HG03175 (cell line): Measurements from ENCODE around the gene SORCS2.

Experiments used
- ATAC-seq: cut with Tn5 transposase; IDR thresholded peaks from one replicate; pipeline ENCODE4 v1.9.1; 2021; ENCODE audit warnings: mild to moderate bottlenecking, moderate library complexity; ENCODE audit not compliant: unreplicated experiment

SORCS2 gene

DNA sequence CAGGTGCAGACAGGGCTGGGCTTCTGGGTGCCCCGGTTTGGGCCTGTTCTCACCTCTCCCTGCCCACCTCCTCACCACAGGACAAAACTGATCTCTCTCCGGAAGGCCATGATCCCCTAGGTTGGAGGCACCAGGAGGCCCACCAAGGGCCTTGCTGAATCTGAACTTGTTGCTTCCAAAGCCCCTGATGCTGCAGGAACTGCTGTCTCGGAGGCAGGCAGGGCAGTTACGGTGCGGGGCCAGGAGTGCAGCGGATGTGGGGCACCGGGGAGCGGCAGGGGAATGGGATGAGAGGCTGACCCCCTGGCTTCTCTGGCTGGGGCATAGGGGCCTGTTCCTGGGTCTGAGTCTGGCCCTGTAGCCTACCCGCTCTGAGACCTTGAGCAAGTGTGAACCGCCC lies 342.8 kb downstream of the SORCS2 start:
- no peak for ATAC-seq

DNA sequence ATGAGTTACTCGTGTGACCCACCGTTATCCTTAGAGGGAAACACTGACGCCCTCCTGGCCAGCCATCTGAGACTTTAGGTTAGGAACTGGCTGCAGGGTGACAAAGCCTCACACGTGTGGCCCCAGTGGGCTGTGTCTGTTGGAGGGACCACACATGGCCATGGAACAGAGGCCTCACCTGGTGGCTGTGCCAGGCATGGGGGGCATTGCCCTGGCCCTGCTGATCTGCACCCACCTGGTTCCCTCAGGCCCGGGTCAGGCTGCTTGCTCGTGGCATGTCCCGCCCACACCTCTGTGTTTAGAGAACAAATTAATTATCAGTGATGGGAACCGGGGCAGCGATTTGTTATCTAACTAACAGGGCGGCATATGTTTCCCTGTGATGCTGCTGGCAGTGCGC lies 343.3 kb downstream of the SORCS2 start:
- no peak for ATAC-seq

DNA sequence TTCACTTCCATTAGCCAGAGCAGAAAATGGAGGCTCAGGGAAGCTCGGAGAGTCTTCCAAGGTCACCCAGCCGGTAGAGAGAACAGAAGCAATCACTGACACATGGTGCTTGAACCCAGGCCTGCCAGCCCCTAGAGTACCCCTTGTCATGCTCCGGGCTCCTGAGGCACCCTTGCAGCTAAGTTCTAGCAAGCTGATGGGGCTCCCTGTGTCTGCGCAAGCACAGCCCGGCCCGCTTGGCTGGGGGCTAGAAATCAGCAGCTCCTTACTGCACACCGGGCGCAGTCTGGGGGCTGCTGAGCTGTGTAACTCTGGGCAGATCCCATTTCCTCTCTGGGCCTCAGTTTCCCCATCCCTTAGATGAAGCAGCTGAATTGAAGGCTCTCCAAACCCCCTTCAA lies 344.5 kb downstream of the SORCS2 start:
- ATAC-seq = no peak

DNA sequence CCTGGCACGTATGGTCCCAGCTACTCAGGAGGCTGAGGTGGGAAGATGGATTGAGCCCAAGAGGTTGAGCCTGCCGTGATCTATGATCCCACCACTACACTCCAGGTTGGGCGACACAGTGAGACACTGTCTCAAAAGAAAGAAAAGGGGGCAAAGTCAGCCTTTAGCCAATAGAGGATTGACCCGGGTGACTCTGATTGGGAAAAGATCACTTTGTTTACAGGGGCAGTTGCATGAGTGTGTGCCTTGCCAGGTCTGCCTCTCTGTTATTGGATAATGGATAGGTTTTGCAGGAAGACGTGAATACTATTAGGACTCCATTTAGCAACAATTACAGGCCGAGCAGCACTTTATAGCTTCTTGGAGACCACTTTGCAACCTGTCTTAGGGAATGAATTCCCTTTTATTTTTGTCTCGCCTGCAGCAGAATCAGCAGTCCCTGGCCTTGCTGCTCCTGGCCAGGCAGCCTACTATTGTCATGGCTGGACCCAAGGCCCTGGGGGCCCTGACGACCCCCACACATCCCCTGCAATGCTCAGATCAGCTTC lies 345.6 kb downstream of the SORCS2 start:
- no peak for ATAC-seq

DNA sequence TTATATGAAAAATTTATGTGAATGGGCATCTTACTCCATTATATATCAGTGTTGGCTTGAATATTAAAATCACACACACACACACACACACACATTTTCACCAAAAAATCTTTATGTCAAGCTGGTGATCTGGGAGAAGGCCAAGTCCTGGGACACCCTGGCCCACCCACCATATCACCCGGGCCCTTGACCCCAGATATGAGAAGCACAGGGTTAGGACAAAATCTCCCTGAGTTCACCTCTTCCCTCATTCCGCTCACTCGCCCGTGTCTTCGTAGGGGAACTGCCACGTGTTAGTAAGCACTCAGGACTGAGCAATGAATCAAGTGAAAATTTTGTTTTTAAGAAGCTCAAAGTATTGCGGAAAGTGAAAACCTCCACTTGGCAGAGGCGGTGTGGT lies 346.2 kb downstream of the SORCS2 start:
- ATAC-seq = no peak

DNA sequence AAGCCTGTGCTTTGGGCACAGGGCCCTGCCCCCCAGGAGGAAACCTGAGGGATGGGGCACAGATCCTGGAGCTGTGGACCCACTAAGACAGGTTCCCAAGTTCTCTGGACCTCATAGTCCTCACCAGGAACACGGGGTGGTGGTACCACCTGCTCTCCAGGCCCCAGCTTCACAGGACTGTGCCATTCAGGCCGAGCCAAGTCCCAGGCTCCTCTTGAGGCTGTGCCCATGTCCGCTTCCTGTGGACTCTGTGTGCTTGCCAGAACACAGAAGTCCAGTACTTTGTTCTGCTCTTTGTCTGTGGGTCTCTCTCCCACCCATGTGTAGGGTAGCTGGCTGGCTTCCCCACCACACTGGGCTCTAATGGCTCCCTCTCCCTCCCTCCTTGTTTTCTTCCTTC lies 346.8 kb downstream of the SORCS2 start:
- ATAC-seq = no peak

DNA sequence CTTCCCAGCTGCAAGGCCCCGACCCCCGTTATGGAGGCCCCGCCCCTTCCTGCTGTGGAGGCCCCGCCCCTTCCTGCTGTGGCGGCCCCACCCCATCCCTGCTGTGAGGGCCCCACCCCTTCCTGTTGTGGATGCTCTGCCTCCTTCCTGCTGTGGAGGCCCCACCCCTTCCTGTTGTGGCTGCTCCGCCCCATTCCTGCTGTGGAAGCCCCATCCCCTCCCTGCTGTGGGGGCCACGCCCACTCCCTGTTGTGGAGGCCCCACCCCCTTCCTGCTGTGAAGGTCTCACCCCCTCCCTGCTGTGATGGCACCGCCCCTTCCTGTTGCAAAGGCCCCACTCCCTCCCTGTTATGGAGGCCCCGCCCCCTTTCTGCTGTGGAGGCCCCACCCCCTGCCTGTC lies 347.3 kb downstream of the SORCS2 start:
- ATAC-seq = no peak

DNA sequence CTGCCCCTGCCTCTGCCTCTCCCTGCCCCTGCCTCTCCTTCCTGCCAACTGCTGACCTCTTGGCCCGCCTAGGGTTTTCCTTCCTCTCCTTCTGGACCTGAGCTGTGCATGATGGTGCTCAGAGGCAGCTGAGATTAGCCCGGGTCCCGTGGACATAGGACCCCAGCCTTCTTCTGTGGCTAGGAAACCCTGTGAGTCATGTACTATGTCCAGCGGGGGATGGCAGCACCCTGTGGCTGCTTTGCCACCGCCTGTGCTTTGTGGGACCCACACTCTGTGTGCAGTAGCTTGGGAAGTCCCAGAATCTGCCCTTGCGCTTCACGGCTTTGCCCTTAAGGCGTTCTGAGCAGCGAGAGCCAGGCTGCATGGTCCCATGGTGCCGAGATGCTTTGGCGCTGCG lies 347.9 kb downstream of the SORCS2 start:
- no peak for ATAC-seq

DNA sequence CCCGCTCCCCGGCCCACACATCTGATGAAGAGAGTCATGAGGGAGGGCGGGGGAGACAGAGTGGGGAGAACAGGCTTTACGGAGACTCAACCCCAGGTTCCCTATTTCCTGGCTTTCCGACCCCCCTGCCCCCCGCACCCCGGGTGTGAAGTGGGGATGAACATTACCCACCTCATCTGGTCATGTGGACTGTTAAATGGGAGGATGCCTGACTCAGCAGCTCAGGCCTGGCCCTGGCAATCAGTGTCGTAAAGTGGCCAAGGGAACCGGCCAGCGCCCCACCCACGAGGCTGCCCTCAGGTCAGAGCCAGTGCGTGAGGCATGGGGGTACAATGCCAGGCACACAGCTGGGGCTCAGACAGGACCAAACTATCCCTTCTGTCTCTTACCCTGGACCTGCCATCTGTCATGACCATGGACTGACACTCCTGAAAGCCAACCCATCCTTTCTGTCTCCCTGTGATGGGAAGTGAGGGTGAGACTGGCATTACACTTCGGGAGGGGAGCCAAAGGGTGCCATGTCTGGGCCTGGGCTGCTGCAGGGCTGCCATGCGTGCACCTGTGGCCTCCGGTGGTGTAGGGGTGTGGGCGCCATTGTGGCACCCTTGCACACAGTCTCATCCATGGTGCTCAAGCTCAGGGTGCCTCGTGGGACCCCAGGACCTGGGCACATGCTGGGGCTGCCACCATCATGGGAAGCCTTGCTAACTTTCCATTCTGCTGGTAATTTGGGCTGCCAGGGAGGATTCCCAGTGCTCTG lies 348.5 kb downstream of the SORCS2 start:
- no peak for ATAC-seq

DNA sequence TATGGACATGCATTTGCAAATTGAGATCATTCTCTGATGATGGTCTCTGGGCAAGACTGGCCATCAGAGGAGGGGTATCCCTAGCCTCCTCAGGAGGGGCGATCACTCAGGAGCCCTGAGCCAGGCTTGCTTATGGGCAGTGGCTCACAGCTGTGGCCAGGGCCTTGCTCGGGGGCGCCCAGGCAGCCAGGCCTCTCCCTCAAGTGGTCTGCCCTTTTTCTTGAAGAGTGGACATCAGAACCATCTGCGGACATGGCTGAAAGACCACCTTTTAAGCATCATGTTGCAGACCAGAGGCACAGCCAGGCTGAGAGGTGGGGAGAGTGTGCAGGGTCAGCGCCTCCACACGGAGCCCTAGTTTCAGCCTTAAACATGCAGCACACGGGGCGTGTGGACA lies 349.1 kb downstream of the SORCS2 start:
- no peak for ATAC-seq

DNA sequence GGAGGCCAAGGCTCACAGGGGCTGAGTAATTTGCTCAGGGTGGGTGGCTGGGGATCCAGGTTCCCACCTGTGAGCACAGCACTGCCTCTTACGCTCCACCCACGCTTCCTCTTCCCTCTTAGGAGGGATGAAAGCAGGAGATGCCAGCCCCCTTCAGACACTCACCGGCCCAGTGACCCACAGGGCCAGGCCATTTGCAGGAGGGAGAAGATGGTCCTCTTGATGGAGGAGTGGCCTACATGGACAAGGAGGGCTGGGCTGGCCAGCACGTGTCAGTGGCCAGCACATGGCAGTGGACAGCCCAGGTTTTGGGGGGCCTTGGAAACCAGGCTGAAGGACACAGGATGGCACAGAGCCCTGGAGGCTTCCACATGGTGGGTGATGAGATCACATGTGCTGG lies 350.4 kb downstream of the SORCS2 start:
- ATAC-seq = no peak

DNA sequence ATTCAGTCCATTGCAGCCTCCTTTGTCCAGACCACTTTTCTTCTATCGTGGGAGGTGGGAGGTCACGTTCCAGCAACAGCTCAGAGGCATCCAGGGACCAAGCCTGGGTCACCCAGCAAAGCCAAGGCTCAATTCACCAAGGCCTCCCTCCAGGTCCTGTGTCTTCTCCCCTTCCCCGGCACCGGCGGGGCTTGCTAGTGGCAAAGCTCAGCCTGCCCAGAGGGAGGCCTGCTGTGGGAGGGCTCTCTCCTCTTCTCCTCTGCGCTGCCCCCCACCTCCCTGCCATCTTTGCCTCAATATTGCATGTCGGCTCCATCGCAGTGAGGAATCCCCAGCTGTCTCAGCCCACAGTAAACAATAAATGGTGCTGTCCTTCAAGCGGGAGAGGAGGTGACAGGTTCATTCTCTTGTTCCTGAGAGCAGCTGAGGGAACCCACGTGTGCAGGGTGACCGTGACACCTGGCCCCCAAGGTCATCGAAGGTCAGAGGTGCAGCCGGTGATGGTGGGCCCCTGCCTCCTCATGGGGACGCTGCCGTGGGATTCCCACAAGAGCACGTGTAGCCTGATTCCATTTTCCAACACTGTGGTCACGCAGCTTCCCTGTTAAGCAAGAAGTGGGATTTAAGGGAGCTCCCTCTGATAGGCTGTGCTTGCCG lies 353.9 kb downstream of the SORCS2 start:
- no peak for ATAC-seq

DNA sequence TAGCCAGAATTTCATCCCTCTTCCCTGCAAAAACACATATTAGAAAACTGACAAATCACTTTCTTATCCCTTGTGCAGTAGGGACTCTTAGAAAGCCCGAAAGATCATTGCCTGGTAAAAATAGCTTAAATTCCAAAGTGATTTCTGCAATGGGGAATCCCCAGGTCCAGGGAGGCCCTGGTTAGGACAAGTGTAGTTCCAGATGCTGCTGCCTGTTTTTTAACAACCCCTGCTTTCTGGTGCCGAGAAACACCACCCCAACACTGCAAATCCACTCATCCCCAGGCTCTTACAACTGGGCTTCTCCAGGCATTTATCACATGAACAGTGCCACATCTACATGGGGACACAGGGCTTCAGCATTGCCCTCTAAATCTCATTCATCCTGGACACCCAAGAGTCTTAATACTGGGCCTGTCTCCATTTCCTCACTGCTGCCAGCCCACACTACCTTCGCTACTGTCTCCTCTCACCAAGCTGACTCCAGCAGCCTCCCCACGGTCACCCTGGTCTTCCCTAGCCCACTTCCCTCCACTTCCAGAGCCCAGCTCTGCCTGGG lies 354.6 kb downstream of the SORCS2 start:
- no peak for ATAC-seq

DNA sequence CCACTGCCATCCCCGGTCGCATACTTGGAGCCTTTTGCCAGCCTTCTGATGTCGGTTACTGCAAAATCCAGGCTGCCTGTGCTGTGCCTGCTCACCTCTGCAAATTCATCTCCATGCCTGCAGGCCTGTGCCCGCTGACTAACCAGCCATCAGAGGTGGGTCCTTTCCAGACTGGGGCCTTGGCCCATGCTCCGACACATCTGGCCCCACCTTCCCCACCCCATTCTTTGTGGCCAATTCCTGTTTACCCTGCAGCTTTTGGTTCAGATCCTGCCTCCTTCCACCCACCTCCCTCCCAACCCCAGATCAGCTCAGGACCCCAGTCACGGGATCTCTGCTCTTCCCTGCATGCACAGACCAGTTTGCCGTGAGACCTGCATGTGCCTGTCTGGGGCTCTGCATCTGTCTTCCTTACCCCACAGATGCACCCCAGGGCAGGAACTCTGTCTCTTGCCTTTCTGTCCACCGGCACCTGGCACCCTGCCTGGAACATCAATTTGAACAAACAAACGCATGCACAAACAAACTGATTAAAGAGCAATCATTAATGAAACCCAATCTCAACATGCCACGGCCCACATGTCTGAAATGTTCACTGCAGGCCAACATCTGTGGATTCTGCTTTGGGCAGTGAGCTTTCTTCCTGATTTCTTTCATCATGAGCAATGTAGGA lies 355.2 kb downstream of the SORCS2 start:
- no peak for ATAC-seq

DNA sequence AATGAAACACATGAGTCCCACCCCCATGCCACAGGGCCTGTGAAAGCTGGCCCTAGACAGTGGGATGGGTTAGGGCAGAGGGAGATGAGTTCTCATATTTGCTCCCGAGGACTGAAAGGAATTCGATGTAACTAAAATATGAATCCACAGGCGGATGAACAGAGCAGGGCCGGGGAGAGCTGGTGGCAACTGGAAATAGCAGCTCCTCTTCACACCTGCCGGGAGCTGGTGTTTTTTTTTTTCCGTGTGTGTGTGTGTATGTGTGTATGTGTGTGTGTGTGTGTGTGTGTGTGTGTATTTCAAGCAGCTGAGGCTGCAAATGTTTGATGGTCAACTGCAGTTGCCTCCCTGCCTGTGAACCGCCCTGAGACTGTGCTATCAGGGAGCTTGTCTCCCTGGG lies 357.5 kb downstream of the SORCS2 start:
- ATAC-seq = no peak

DNA sequence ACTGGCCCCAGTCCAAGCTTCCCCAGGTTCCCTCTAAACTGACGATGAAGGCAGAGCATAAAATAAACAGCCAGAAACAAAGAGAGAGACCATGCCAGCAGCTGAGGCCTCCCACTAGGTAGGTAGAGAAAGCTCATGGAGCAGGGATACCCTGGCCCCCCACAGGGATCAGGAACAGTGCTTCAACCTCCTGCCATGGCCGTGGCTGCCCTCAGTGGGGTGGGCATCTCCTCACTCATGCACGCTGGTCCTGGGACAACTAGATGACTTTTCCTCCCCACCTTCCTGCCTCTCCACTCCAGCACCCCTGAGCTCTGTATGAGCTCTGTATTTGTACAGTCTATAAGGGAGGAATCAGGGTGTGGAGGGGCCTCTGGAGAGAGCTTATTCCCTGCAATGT lies 360.1 kb downstream of the SORCS2 start:
- no peak for ATAC-seq

DNA sequence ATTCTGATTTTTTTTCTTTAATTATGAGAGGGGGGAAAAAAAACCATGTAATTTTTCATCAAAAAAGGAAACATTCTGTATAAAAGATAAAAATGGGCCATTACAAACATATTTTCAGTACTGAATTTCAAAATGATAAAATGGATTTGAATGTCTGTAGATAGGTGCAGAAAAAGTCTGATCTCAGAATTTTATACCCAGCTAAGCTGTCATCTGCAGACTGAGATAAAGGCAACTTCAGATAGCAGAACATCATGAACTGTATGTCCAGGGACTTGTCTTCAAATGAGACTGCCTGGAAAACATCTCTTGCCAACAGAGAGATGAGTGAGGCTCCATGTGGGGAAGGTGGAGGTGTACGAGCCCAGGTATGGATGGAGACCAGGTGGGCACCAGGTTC lies 360.9 kb downstream of the SORCS2 start:
- ATAC-seq = no peak

DNA sequence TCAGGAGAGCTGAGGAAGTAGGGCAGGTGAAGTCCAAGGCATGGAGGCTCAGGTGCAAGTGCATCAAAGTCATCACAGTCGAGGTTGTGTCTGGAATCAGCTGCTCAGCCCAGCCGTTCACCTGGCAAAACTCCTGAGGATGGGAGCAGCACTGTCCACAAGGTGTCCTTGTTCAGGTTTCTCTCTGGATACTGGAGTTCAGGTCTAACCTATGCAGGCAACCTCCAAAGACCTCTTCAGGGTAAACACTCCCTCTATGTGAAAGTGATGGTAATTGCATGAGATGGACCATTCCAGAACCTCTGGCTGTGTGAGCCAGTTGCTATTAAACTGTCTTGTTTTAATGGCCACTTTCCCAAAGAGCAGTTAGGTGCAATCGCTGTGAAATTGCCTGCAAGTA lies 362.6 kb downstream of the SORCS2 start:
- ATAC-seq = no peak

DNA sequence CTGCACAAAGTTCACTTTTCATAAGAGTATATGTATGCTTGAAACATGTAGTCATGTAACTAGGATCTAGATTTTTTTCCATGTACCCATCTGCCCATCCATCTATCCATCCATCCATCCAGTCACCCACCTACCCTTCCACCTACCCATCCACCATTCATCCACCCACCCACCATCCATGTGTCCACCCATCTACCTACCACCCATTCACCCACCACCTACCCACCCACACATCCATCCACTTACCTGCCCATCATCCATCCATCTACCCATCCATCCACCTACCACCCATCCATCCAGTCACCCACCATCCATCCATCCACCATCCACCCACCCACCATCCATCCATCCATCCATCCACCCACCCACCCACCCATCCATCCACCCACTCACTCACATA lies 364.2 kb downstream of the SORCS2 start:
- no peak for ATAC-seq

DNA sequence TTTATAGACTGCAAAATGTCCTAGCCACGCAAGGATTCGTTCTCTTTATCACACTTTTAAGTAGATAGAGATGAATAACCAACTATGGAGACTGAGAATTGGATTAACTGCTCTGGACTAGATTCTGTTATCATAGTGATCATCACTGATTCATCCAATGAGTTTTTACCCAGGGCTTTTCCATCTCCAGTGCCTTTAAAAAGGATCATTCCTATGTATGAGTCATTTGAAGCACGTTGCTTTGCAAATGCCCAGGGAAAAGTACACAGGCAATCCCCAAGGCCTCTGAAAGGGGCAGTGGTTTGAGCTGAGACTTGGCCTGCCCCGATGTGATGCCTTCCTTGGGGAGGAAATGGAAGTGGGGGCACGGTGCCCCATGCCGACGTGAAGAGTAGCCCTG lies 365.1 kb downstream of the SORCS2 start:
- no peak for ATAC-seq

DNA sequence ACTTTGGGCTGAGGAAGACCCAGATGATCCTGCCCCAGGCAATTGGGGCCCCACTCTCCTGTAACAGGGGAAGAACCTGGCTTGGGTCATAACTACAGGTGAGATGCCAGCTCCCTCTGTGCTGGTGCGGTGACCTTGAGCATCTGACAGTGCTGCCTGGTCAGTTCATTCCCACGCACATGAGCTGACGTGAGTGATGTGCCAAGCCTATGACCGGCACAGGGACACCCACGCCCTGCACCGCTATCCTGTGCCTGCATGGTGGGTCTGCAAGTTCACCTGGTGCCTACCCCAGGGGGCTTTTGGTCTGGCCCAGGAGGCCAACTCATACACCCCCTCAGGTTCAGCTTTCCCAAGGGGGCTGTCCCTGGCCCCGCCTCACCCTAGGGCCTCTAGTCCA lies 366.1 kb downstream of the SORCS2 start:
- ATAC-seq = no peak

DNA sequence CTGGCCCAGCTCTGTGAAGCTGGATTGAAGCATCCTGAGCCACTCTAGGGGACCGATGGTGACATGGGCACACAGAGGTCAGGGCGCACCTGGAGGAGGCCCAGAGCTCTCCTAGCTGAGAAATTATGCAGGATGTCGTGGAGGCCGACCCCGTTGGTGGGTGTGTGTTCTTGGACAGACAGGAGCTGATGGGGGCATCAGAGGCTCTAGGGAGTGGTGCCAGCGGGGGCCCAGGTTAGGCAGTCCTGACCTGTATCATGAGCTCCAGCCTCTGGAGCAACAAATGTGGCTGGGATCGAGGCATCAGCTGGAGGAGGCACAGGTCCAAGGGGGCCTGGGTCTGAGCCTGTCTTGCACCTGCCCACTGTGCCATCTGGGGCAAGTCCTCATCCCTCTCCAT lies 367.0 kb downstream of the SORCS2 start:
- no peak for ATAC-seq
